Liver (tissue), 9 donors: Measurements from ENCODE around the gene ATP2C2. TPM values are rescaled to one million over a fixed set of nuclear protein-coding genes. Genes with fewer than 3 reads are reported as not detected.

ENCODE experiments used
- DNase-seq: peaks from one replicate; pipeline ENCODE4 v3.0.0-alpha.2; 2017; ENCODE audit warnings: low spot score
- H3K27ac ChIP-seq, 2 donors: one replicate each; pipeline ENCODE4 v1.7.0; 2013; ENCODE audit warnings: inconsistent platforms in 2 of 2, low read length in 2 of 2, control low read depth in 1 of 2, low read depth in 1 of 2, mild to moderate bottlenecking in 1 of 2
- H3K27me3 ChIP-seq, 4 donors: one replicate each; pipeline versions ENCODE4 v1.6.1 to v1.7.0; 2013; ENCODE audit warnings: low read length in 3 of 4, inconsistent platforms in 1 of 4, mild to moderate bottlenecking in 1 of 4, moderate library complexity in 1 of 4; ENCODE audit not compliant: control insufficient read depth in 4 of 4, insufficient read depth in 4 of 4
- H3K36me3 ChIP-seq, 4 donors: one replicate each; pipeline versions ENCODE4 v1.6.1 to v1.7.0; 2013; ENCODE audit warnings: low read length in 3 of 4, mild to moderate bottlenecking in 3 of 4, low read depth in 1 of 4, moderate library complexity in 1 of 4; ENCODE audit not compliant: control insufficient read depth in 4 of 4, insufficient read depth in 3 of 4
- H3K4me1 ChIP-seq, 4 donors: one replicate each; pipeline versions ENCODE4 v1.6.1 to v1.7.0; 2013; ENCODE audit warnings: low read length in 3 of 4, mild to moderate bottlenecking in 3 of 4, moderate library complexity in 1 of 4; ENCODE audit not compliant: control insufficient read depth in 4 of 4, insufficient read depth in 4 of 4
- H3K4me3 ChIP-seq, 3 donors: one replicate each; pipeline versions ENCODE4 v1.6.1 to v1.7.0; 2013; ENCODE audit warnings: low read length in 3 of 3, control low read depth in 1 of 3, low read depth in 1 of 3, mild to moderate bottlenecking in 1 of 3
- H3K9ac ChIP-seq, 2 donors: one replicate each; pipeline ENCODE4 v1.7.0; 2013; ENCODE audit warnings: low read length in 2 of 2, mild to moderate bottlenecking in 2 of 2, moderate library complexity in 2 of 2, control low read depth in 1 of 2, low read depth in 1 of 2
- H3K9me3 ChIP-seq, 4 donors: one replicate each; pipeline versions ENCODE4 v1.6.1 to v1.7.0; 2013; ENCODE audit warnings: low read length in 3 of 4; ENCODE audit not compliant: control insufficient read depth in 4 of 4
- FOXA1 ChIP-seq: IDR thresholded peaks from 2 replicates; pipeline ENCODE4 v1.6.1; 2016; ENCODE audit warnings: antibody characterized with exemption
- FOXA2 ChIP-seq: IDR thresholded peaks from 2 replicates; pipeline ENCODE4 v1.6.1; 2016; ENCODE audit warnings: antibody characterized with exemption
- HNF4G ChIP-seq: IDR thresholded peaks from 2 replicates; pipeline ENCODE4 v1.6.1; 2016; ENCODE audit warnings: antibody characterized with exemption
- JUND ChIP-seq, 2 donors: IDR thresholded peaks; 2 replicates each; pipeline ENCODE4 v1.6.1; 2016; ENCODE audit warnings: antibody characterized with exemption in 2 of 2
- MAX ChIP-seq: IDR thresholded peaks from 2 replicates; pipeline ENCODE4 v1.6.1; 2016; ENCODE audit warnings: antibody characterized with exemption
- NR2F2 ChIP-seq: IDR thresholded peaks from 2 replicates; pipeline ENCODE4 v1.6.1; 2016; ENCODE audit warnings: antibody characterized with exemption
- RAD21 ChIP-seq, 2 donors: IDR thresholded peaks; 2 replicates each; pipeline ENCODE4 v1.6.1; 2016; ENCODE audit warnings: antibody characterized with exemption in 2 of 2, mild to moderate bottlenecking in 2 of 2
- RXRA ChIP-seq, 2 donors: IDR thresholded peaks; 2 replicates each; pipeline ENCODE4 v1.6.1; 2017 to 2018; ENCODE audit warnings: antibody characterized with exemption in 2 of 2, mild to moderate bottlenecking in 1 of 2
- SP1 ChIP-seq: IDR thresholded peaks from 2 replicates; pipeline ENCODE4 v1.6.1; 2018; ENCODE audit warnings: antibody characterized with exemption, mild to moderate bottlenecking
- TAF1 ChIP-seq: conservative IDR thresholded peaks from 2 replicates; pipeline ENCODE4 v1.6.1; 2016; ENCODE audit warnings: antibody characterized with exemption, mild to moderate bottlenecking
- ZBTB33 ChIP-seq: IDR thresholded peaks from 2 replicates; pipeline ENCODE4 v1.6.1; 2016; ENCODE audit warnings: antibody characterized with exemption
- WGBS: extraction: QIAGEN DNeasy Blood & Tissue Kit; methylation state at CpG from one replicate; pipeline ENCODE4 v1.1.7; 2013; 5-methylcytosine and 5-hydroxymethylcytosine counted together
- polyA plus RNA-seq, 2 donors: library from polyadenylated mRNA; stranded (reverse) in 1 of 2; unstranded in 1 of 2; fragments of 200-250 nt in 1 of 2; fragments of >200 nt in 1 of 2; fragmentation: Nextera tagmentation in 1 of 2; extraction: Ambion mirVana in 1 of 2; gene quantifications; one replicate each; pipeline versions ENCODE4 v1.2.1 to v1.2.3, GENCODE V29; 2013 to 2015
- total RNA-seq, 2 donors: library from RNA; depleted of rRNA; stranded (reverse); fragments of >200 nt; gene quantifications; one replicate each; pipeline ENCODE4 v1.2.3, GENCODE V29; 2014
- TF ChIP-seq, protein P1 (sequence below): fragments of 150-350 bp; IDR thresholded peaks from 2 replicates; pipeline ENCODE4 v1.5.1; 2017; ENCODE audit warnings: improper control_type of control experiment, low read depth, low read length; ENCODE audit not compliant: missing input control
- TF ChIP-seq, protein P2 (sequence below): IDR thresholded peaks from 2 replicates; pipeline ENCODE4 v1.6.1; 2016; ENCODE audit warnings: antibody characterized with exemption, mild to moderate bottlenecking
- donor health status: healthy.
- donor health status: healthy.
- donor health status: healthy.
- donor health status: healthy.
- donor health status: healthy.

The ATP2C2 gene
- total and polyA plus RNA-seq, 4 donors, result 0.05 to 0.33 (median 0.22) TPM

DNA sequence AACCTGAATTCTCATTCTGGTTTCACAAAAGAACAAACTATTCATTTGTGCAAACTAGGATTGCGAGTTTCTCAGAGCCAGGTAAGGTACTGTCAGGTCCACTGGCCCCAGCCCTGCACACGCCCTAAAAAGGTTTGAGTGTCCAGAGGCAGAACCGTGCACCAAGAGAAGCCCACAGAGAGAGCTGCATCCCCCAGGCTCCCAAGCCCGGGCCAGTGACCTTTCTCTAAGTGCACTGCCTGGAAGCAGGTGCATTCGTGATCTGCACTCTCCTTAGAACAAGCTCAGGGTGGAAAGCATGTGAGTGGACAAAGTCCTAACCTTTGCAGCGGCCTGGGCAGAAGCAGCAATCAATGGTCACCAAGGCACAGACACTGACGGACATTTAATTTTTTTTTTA lies 109.3 kb downstream of the ATP2C2 start (continued):
- TF ChIP-seq, protein P1, sequence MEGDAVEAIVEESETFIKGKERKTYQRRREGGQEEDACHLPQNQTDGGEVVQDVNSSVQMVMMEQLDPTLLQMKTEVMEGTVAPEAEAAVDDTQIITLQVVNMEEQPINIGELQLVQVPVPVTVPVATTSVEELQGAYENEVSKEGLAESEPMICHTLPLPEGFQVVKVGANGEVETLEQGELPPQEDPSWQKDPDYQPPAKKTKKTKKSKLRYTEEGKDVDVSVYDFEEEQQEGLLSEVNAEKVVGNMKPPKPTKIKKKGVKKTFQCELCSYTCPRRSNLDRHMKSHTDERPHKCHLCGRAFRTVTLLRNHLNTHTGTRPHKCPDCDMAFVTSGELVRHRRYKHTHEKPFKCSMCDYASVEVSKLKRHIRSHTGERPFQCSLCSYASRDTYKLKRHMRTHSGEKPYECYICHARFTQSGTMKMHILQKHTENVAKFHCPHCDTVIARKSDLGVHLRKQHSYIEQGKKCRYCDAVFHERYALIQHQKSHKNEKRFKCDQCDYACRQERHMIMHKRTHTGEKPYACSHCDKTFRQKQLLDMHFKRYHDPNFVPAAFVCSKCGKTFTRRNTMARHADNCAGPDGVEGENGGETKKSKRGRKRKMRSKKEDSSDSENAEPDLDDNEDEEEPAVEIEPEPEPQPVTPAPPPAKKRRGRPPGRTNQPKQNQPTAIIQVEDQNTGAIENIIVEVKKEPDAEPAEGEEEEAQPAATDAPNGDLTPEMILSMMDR, result no peak
- TF ChIP-seq RAD21 (IDR thresholded peaks at IDR 0.05) (no peak), JUND (IDR thresholded peaks at IDR 0.05) (no peak), RXRA (IDR thresholded peaks at IDR 0.05) (no peak), NR2F2 (no peak)

GRCh38 chr16:84478172-84478947 lies 110.0 kb downstream of the ATP2C2 start:
- no peak overlapping the region for H3K4me3 ChIP-seq
- no peaks in the 10 kb centered on the region for H3K4me1 ChIP-seq
- DNase-seq, result no peak
- TF ChIP-seq ZBTB33, result no peak
- TF ChIP-seq MAX, result no peak
- no peak for TF ChIP-seq SP1
- TF ChIP-seq NR2F2, result no peak
- TF ChIP-seq, protein P2, sequence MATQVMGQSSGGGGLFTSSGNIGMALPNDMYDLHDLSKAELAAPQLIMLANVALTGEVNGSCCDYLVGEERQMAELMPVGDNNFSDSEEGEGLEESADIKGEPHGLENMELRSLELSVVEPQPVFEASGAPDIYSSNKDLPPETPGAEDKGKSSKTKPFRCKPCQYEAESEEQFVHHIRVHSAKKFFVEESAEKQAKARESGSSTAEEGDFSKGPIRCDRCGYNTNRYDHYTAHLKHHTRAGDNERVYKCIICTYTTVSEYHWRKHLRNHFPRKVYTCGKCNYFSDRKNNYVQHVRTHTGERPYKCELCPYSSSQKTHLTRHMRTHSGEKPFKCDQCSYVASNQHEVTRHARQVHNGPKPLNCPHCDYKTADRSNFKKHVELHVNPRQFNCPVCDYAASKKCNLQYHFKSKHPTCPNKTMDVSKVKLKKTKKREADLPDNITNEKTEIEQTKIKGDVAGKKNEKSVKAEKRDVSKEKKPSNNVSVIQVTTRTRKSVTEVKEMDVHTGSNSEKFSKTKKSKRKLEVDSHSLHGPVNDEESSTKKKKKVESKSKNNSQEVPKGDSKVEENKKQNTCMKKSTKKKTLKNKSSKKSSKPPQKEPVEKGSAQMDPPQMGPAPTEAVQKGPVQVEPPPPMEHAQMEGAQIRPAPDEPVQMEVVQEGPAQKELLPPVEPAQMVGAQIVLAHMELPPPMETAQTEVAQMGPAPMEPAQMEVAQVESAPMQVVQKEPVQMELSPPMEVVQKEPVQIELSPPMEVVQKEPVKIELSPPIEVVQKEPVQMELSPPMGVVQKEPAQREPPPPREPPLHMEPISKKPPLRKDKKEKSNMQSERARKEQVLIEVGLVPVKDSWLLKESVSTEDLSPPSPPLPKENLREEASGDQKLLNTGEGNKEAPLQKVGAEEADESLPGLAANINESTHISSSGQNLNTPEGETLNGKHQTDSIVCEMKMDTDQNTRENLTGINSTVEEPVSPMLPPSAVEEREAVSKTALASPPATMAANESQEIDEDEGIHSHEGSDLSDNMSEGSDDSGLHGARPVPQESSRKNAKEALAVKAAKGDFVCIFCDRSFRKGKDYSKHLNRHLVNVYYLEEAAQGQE, result no peak
- no peak for TF ChIP-seq TAF1
- no peak for TF ChIP-seq FOXA1
- TF ChIP-seq FOXA2, result no peak
- no peak for TF ChIP-seq HNF4G
- H3K27ac ChIP-seq, result no peak overlapping the region
- H3K9ac ChIP-seq, result no peak overlapping the region
- H3K36me3 ChIP-seq, result no peaks in the 10 kb centered on the region
- WGBS, result 93% methylated on average over 13 of the region's 13 CpGs
- H3K27me3 ChIP-seq, result no peaks in the 10 kb centered on the region
- H3K9me3 ChIP-seq, result no peaks in the 10 kb centered on the region
